Measurements from ENCODE around the gene TMEM235.

DNA sequence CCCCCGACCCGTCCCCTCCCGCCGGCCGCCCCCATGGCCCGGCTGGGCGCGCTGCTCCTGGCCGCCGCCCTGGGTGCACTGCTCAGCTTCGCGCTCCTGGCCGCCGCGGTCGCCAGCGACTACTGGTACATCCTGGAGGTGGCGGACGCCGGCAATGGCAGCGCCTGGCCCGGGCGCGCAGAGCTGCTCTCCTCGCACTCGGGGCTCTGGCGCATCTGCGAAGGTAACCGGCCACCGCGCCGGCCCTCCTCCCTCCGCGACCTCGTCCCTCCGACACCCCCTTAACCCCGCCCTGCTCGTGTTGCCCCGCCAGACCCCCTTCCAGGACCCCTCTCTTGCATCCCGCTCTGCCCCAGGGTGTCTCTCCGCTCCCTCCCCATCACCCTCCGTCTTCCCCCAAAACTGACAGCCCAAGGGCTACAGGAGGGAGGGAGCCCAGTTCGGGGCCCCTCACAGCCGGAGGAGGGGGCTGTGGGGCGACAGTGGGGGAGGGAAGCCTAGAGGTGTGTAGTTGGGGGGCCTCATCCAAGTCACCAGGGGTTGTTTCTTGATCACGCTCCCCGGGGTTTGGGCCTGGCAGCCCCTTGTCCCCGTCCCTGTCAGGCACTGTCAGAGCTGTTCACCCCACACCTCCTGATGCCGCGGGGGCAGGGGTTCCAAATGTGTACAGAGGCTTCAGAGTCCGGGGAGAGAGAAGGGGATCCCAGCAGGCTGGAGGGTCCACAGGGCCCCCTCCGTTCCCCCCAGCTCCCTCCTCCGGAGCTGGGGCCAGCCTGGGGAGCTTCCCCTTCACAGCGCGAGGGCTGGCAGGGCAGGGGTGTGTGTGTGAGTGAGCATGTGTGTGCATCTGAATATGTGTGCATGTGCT, 794 bp downstream of the TMEM235 start:
- TF ChIP-seq EZH2 (IDR thresholded peaks at IDR 0.05; ENCODE audit: borderline replicate concordance, low read depth, low read length, severe bottlenecking) (no peak), POLR2AphosphoS5 (IDR thresholded peaks at IDR 0.05; ENCODE audit: insufficient read depth, low read depth, low read length) (no peak), GATA2 (IDR thresholded peaks at IDR 0.05; ENCODE audit: insufficient read depth, insufficient read length, low read depth, low read length) (no peak), POLR2A (IDR thresholded peaks at IDR 0.05; ENCODE audit: low read depth, low read length) (no peak), FOS (IDR thresholded peaks at IDR 0.05; ENCODE audit: borderline replicate concordance, insufficient read depth, low read length) (no peak), JUN (IDR thresholded peaks at IDR 0.05; ENCODE audit: borderline replicate concordance, insufficient read depth, insufficient read length, low read depth) (no peak)
- TF ChIP-seq, protein P1, sequence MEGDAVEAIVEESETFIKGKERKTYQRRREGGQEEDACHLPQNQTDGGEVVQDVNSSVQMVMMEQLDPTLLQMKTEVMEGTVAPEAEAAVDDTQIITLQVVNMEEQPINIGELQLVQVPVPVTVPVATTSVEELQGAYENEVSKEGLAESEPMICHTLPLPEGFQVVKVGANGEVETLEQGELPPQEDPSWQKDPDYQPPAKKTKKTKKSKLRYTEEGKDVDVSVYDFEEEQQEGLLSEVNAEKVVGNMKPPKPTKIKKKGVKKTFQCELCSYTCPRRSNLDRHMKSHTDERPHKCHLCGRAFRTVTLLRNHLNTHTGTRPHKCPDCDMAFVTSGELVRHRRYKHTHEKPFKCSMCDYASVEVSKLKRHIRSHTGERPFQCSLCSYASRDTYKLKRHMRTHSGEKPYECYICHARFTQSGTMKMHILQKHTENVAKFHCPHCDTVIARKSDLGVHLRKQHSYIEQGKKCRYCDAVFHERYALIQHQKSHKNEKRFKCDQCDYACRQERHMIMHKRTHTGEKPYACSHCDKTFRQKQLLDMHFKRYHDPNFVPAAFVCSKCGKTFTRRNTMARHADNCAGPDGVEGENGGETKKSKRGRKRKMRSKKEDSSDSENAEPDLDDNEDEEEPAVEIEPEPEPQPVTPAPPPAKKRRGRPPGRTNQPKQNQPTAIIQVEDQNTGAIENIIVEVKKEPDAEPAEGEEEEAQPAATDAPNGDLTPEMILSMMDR (IDR thresholded peaks at IDR 0.05; ENCODE audit: extremely low read depth in 1 of 2, insufficient read depth in 1 of 2, low read depth in 1 of 2, low read length in 2 of 2): no peak
